Thoracic aorta (tissue), 2 donors: ENCODE results near the gene UBE2O. TPM values are rescaled to one million over a fixed set of nuclear protein-coding genes. Genes with fewer than 3 reads are reported as not detected.

Experiments
- ATAC-seq: fragments of 150-250 bp; one replicate; pipeline ENCODE4 v1.8.0; 2017; ENCODE audit warnings: low read depth; ENCODE audit not compliant: insufficient number of reproducible peaks, low FRiP score
- DNase-seq: peaks from one replicate; pipeline ENCODE4 v3.0.0-alpha.2; 2020; ENCODE audit warnings: low spot score
- H3K27ac ChIP-seq, 2 donors: fragments of 200-600 bp; sonication (generic); 1 replicate in 1 of 2; 2 replicates in 1 of 2; pipeline ENCODE4 v1.5.1; 2016; ENCODE audit warnings: mild to moderate bottlenecking in 2 of 2, moderate library complexity in 2 of 2
- H3K27me3 ChIP-seq: fragments of 200-600 bp; sonication (generic); replicated peaks from 2 replicates; pipeline ENCODE4 v1.6.0; 2016; ENCODE audit warnings: mild to moderate bottlenecking; ENCODE audit not compliant: insufficient read depth
- H3K36me3 ChIP-seq: fragments of 200-600 bp; sonication (generic); one replicate; pipeline ENCODE4 v1.5.1; 2016
- H3K4me1 ChIP-seq, 2 donors: fragments of 200-600 bp; sonication (generic); 1 replicate in 1 of 2; 2 replicates in 1 of 2; pipeline versions ENCODE4 v1.5.1 to v1.6.0; 2016; ENCODE audit warnings: low read depth in 2 of 2, mild to moderate bottlenecking in 1 of 2; ENCODE audit not compliant: control insufficient read depth in 1 of 2
- H3K4me3 ChIP-seq: fragments of 200-600 bp; sonication (generic); 2 replicates; pipeline ENCODE4 v1.5.1; 2016; ENCODE audit warnings: mild to moderate bottlenecking
- H3K9me3 ChIP-seq: fragments of 200-600 bp; sonication (generic); 2 replicates; pipeline ENCODE4 v1.5.1; 2016
- CTCF ChIP-seq: fragments of 200-600 bp; sonication (generic); IDR thresholded peaks from one replicate; pipeline ENCODE4 v1.5.1; 2019; ENCODE audit warnings: antibody characterized with exemption
- total RNA-seq, 2 donors: library from RNA; depleted of rRNA; stranded (reverse); fragments of >200 nt; gene quantifications; one replicate each; pipeline versions ENCODE4 v1.1.0 to v1.2.3, GENCODE V29; 2016

UBE2O gene
- total RNA-seq, 2 donors from 2014 or later, result 16.4 to 31.1 TPM

- DNase-seq (no peak), ATAC-seq (no peak)
- no peak for TF ChIP-seq CTCF
- Histone ChIP-seq H3K9me3 (no peaks in the 10 kb centered on the region), H3K27me3 (no peaks in the 10 kb centered on the region), H3K4me3 (no peak overlapping the region), H3K4me1 (no peaks in the 10 kb centered on the region), H3K36me3 (no peaks in the 10 kb centered on the region), H3K27ac (no peak overlapping the region)
Measured at GRCh38 chr17:76478730-76479514, 26.0 kb upstream of the UBE2O start.

DNA sequence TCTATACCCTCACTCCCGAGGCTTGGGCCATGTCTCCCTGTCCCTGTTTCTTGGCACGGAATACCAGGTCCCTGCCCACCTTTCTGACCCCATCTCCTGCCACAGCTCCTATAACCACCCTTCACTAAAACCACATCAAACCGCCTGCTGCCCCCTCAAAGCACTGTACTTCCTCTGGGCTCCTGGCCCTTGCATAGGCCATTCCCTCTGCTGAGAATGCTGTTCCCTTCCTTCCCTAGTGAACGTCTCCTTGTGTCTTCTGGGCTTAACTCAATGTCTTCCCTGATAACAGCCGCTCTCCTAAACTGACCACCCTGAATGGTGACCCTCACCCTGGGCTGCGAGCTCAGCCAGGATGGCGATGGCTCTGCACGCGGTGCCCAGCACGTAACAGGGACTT is 25.1 kb upstream of the UBE2O start:
- DNase-seq (no peak), ATAC-seq (no peak)
- TF ChIP-seq CTCF, result no peak
- no peaks in the 10 kb centered on the region for H3K36me3 ChIP-seq
- H3K27me3 ChIP-seq, result no peaks in the 10 kb centered on the region
- H3K4me3 ChIP-seq, result no peak overlapping the region
- no peaks in the 10 kb centered on the region for H3K9me3 ChIP-seq
- no peak overlapping the region for H3K27ac ChIP-seq
- no peaks in the 10 kb centered on the region for H3K4me1 ChIP-seq

- no peaks in the 10 kb centered on the region for H3K9me3 ChIP-seq
- no peak for DNase-seq
- H3K4me3 ChIP-seq, result no peak overlapping the region
- no peaks in the 10 kb centered on the region for H3K27me3 ChIP-seq
- TF ChIP-seq CTCF, result no peak
- no peaks in the 10 kb centered on the region for H3K4me1 ChIP-seq
- no peak overlapping the region for H3K27ac ChIP-seq
- ATAC-seq, result no peak
- peaks cover 2% of the 10 kb centered on the region for H3K36me3 ChIP-seq
Measured at GRCh38 chr17:76477576-76477975, 24.6 kb upstream of the UBE2O start.

- no peak for TF ChIP-seq CTCF
- H3K4me3 ChIP-seq, result no peak overlapping the region
- H3K9me3 ChIP-seq, result no peaks in the 10 kb centered on the region
- H3K27ac ChIP-seq, result no peak overlapping the region
- DNase-seq, result no peak
- peaks cover 6% of the 10 kb centered on the region for H3K36me3 ChIP-seq
- ATAC-seq, result no peak
- H3K27me3 ChIP-seq, result no peaks in the 10 kb centered on the region
- no peaks in the 10 kb centered on the region for H3K4me1 ChIP-seq
Measured at GRCh38 chr17:76476736-76477135, 23.8 kb upstream of the UBE2O start.

- ATAC-seq (no peak), DNase-seq (no peak)
- Histone ChIP-seq H3K4me1 (no peaks in the 10 kb centered on the region), H3K27me3 (no peaks in the 10 kb centered on the region), H3K4me3 (no peak overlapping the region), H3K36me3 (peaks cover 6% of the 10 kb centered on the region), H3K27ac (no peak overlapping the region), H3K9me3 (no peaks in the 10 kb centered on the region)
- no peak for TF ChIP-seq CTCF
Measured at GRCh38 chr17:76475302-76475701, 22.4 kb upstream of the UBE2O start.
